Glutamatergic neuron (in vitro differentiated cells): Measurements from ENCODE around the gene GPX2. TPM values are rescaled to one million over a fixed set of nuclear protein-coding genes. Genes with fewer than 3 reads are reported as not detected.

Experiments used
- DNase-seq: peaks from one replicate; pipeline ENCODE4 v3.0.0; 2022
- H3K27ac Mint-ChIP-seq: one replicate; pipeline ENCODE4 v1.8.0; 2020; ENCODE audit warnings: mild to moderate bottlenecking, mixed read lengths, inconsistent platforms; ENCODE audit not compliant: unreplicated experiment
- H3K27me3 Mint-ChIP-seq: one replicate; pipeline ENCODE4 v1.8.0; 2020; ENCODE audit warnings: mild to moderate bottlenecking, moderate library complexity, mixed read lengths, inconsistent platforms; ENCODE audit not compliant: unreplicated experiment
- H3K36me3 Mint-ChIP-seq: one replicate; pipeline ENCODE4 v1.8.0; 2020; ENCODE audit warnings: mild to moderate bottlenecking, mixed read lengths, inconsistent platforms; ENCODE audit not compliant: unreplicated experiment
- H3K4me1 Mint-ChIP-seq: one replicate; pipeline ENCODE4 v1.8.0; 2020; ENCODE audit warnings: mild to moderate bottlenecking, low read depth, mixed read lengths, inconsistent platforms; ENCODE audit not compliant: unreplicated experiment
- H3K4me3 Mint-ChIP-seq: one replicate; pipeline ENCODE4 v1.8.0; 2020; ENCODE audit warnings: mild to moderate bottlenecking, mixed read lengths, inconsistent platforms; ENCODE audit not compliant: unreplicated experiment
- H3K9me3 Mint-ChIP-seq: one replicate; pipeline ENCODE4 v1.8.0; 2020; ENCODE audit warnings: mild to moderate bottlenecking, moderate library complexity, mixed read lengths, inconsistent platforms; ENCODE audit not compliant: unreplicated experiment
- CTCF ChIP-seq: fragments of 200-600 bp; sonication (generic); IDR thresholded peaks from one replicate; pipeline ENCODE4 v1.5.0; 2021; ENCODE audit not compliant: partially characterized antibody, unreplicated experiment
- long read RNA-seq: library from polyadenylated mRNA; unstranded; transcript quantifications from one replicate; pipeline ENCODE4 v2.0.0, GENCODE V29; 2020; ENCODE audit not compliant: unreplicated experiment
- total RNA-seq: library from RNA; stranded (reverse); fragmentation: NEBNext Ultra II Directional; extraction: Animal tissue kit (Norgen Biotek cat#: 25700); gene quantifications from one replicate; pipeline ENCODE4 v1.2.1, GENCODE V29; 2021; ENCODE audit not compliant: unreplicated experiment

GPX2 gene
- 1.3 TPM for total RNA-seq
- long read RNA-seq, result 0 reads

DNA sequence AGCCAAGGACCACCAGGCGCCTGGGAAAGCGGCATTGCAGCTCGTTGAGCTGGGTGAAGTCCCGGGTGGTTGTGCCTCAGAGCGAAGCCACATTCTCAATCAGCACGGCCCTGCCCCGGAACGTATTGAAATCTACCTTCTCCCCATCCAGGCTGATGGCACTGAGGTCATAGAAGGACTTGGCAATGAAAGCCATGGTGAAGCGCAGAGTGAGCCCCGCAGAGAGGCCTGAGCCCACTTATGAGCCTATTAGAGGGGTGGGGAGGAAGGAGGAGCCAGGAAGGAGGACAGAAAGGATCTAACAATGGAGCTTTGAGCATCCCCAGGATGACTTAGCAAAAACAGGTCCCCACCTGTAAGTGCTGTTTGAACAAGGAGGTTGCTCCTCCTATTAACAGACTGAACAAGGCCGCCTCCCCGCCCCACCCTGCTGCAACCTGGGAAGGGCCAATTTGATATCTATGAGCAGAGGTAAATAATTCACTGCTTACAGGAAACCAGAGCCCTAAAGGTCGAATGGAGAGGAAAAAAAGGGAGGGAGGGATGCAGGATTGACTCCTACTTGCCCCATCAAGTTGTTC is at the start of gene GPX2:
Gene GPX2, minus strand, starts transcription at position 215 of the 581 bp plus-strand sequence. Its CDS starts 19 bp downstream, at position 196.
- H3K27me3 Mint-ChIP-seq, result no peaks in the 10 kb centered on the region
- H3K4me3 Mint-ChIP-seq, result no peak within 1 kb of the TSS
- H3K27ac Mint-ChIP-seq, result no peak within 1 kb of the TSS
- no peaks in the 10 kb centered on the region for H3K4me1 Mint-ChIP-seq
- peaks cover 9% of the 10 kb centered on the region for H3K9me3 Mint-ChIP-seq
- DNase-seq, result no peak
- H3K36me3 Mint-ChIP-seq, result no peaks in the 10 kb centered on the region
- TF ChIP-seq CTCF, result no peak

GRCh38 chr14:64990939-64991338 is 48.4 kb upstream of the GPX2 start:
- H3K27ac Mint-ChIP-seq, result no peak overlapping the region
- H3K9me3 Mint-ChIP-seq, result peaks cover 10% of the 10 kb centered on the region
- no peaks in the 10 kb centered on the region for H3K27me3 Mint-ChIP-seq
- TF ChIP-seq CTCF, result no peak
- H3K36me3 Mint-ChIP-seq, result no peaks in the 10 kb centered on the region
- no peaks in the 10 kb centered on the region for H3K4me1 Mint-ChIP-seq
- DNase-seq, result no peak
- H3K4me3 Mint-ChIP-seq, result no peak overlapping the region

GRCh38 chr14:64990296-64990695 is 47.8 kb upstream of the GPX2 start:
- Mint-ChIP-seq H3K27ac (no peak overlapping the region), H3K9me3 (peaks cover 11% of the 10 kb centered on the region), H3K36me3 (no peaks in the 10 kb centered on the region), H3K4me3 (no peak overlapping the region), H3K27me3 (peaks cover 1% of the 10 kb centered on the region), H3K4me1 (no peaks in the 10 kb centered on the region)
- no peak for DNase-seq
- TF ChIP-seq CTCF, result no peak

DNA sequence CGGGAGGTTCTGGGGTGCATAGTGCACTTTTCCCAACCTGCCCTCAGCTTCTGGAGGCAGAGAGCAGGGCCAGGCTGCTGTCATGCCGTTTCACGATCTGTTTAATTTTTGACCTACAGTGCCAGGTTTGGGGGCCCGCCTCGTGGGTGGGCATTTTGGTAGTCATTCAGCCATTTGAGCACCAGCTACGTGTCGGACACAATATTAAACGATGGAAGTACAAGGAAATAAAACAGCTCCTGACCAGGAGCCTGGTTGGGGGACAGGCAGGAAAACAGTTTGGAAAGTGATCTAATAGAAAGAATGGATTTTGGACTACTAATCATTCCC is 44.9 kb upstream of the GPX2 start:
- DNase-seq, result no peak
- Mint-ChIP-seq H3K9me3 (peaks cover 14% of the 10 kb centered on the region), H3K36me3 (no peaks in the 10 kb centered on the region), H3K4me3 (peak overlapping the region; percentile 99), H3K4me1 (peaks cover 4% of the 10 kb centered on the region), H3K27me3 (peaks cover 4% of the 10 kb centered on the region), H3K27ac (peak overlapping the region; percentile 97)
- TF ChIP-seq CTCF, result no peak

- peak; percentile 57 for TF ChIP-seq CTCF
Measured at GRCh38 chr14:64986648-64987437, 44.3 kb upstream of the GPX2 start, which contains the start of gene FNTB. FNTB (plus strand) TSS chr14:64986895; CDS start chr14:64986954, 59 bp downstream.

More at GRCh38 chr14:64986648-64987437, 44.3 kb upstream of the GPX2 start, which contains the start of gene FNTB:
- H3K36me3 Mint-ChIP-seq, result no peaks in the 10 kb centered on the region
- peak within 1 kb of the TSS; percentile 97 for H3K27ac Mint-ChIP-seq
- H3K4me1 Mint-ChIP-seq, result peaks cover 4% of the 10 kb centered on the region
- peaks cover 7% of the 10 kb centered on the region for H3K27me3 Mint-ChIP-seq
- H3K4me3 Mint-ChIP-seq, result peak within 1 kb of the TSS; percentile 99
- peaks cover 14% of the 10 kb centered on the region for H3K9me3 Mint-ChIP-seq
- DNase-seq, result peak; percentile 93
